DND-41 (cell line): ENCODE measurements around the gene RORC.

Experiments used
- CTCF ChIP-seq: IDR thresholded peaks from 2 replicates; pipeline ENCODE4 v1.5.1; 2012; ENCODE audit warnings: borderline replicate concordance, low read length, moderate library complexity, mild to moderate bottlenecking; ENCODE audit not compliant: poor library complexity, severe bottlenecking; ENCODE audit errors: extremely low read depth
- EZH2 ChIP-seq: IDR thresholded peaks from 3 replicates; pipeline ENCODE4 v1.6.1; 2012; ENCODE audit warnings: borderline replicate concordance, low read depth, mild to moderate bottlenecking, moderate library complexity, low read length, inconsistent platforms; ENCODE audit not compliant: severe bottlenecking

GRCh38 chr1:151803915-151804314, 27.7 kb downstream of the RORC start:
- TF ChIP-seq CTCF (no peak), EZH2 (no peak)
